GM19043 (cell line): ENCODE measurements around the gene MLLT1.

Source experiments
- ATAC-seq: cut with Tn5 transposase; IDR thresholded peaks from one replicate; pipeline ENCODE4 v1.9.1; 2021; ENCODE audit warnings: low read depth; ENCODE audit not compliant: unreplicated experiment

The MLLT1 gene

DNA sequence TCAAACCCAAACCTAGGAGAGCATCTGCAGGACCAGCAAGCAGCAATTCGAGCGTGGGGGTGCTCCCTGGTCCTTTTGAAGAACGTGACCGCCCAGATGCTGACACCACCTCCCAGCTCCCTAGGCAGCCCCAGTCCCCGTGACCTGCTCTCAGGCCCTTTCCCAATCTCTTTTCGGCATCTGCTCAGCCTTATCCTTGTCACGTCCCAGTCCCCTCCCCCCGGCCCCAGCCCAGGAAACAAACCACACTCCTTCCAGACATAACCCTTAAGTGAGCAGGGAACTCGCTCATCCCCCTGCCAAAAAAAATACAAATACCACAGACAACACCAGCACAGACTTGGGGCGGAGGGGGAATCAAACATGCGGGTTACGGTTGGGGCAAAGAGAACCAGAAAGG, 3.3 kb downstream of the MLLT1 start:
- ATAC-seq, result no peak

DNA sequence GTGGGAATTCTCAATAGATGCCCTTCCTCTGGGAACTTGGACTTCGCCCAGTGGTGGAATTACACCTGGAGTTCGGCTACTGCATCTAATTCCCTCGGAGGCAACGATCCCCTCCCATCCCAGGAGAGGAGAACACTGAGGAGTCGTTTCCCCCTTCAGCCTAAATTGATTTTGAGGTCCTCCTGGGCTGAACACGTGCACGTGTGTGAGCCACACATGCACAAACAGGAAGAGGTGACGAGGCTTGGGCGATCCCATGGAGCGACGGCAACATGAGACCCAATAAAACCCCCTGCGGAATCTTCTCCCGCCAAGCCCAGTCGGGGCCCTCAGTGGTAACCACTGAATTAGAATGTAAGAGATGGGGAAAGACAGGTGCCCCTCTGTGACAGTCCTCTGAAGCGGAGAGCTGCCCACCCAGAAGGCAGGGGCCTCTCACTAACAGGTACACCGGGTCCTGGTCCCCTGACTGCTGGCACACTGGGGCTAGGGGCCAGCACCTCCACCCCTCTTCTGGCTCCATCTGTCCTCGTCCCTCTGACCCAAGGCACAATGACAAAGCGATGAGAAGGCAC, 4.5 kb downstream of the MLLT1 start:
- no peak for ATAC-seq

DNA sequence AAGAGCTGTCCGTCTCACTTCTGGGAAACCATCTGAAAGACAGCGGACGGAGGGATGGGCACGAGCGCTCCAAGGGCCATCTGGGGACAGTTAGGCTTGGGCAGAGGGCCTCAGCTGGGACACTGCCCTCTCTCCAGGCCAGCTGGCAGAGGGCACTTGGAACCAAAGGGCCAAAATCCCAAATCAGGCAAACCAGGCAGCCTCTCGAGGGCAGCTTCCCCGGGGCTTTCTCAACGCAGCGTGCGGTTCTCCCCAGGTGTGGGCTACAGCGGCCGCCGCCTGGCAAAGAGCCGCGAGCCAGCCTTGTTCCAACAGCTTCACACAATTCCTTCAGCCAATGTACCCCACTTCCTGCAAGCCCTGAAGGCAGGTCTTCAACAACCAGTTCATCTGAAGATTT, 5.0 kb downstream of the MLLT1 start:
- ATAC-seq, result no peak

DNA sequence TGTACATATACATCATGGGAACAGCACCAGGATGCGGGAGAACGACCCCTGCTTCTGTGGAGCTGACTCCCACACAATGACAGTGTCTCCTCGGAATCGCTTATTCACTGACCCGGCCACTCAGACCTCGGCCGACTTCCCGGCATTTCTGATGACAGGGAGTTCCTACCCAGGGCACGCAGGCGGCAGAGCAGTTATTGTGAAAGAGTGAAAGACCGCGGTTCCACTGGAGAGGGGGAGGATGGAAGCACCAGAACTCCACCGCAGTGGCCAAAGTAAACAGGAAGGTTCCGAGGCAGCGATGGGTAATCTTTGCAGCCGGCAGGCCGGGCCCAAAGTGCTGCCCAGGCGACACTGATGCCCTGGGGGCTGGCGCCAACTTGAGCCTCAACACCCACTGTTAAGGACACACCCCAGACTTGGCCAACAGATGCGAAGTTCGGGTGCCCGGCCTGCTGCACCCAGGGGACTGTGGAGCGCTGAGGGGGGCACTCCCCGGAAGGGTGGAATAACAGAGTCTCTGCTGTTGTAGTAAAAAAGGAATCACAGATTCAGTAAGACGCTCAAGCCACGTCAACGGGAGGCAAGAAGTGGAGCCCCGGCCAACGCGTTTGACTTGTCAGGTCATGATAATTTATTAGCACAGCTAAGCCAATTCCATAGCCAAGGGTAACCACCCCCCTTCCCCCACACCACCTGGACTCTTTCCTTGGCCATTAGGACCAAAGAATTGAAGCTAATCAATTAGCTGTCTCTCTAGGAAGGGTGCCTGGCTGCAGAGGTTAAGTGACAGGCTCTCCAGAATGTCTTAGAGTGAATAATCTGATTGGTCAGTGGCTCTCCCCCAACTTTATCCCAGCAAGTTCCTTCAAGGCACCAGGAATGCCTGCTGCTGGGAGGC, 5.8 kb downstream of the MLLT1 start:
- no peak for ATAC-seq

DNA sequence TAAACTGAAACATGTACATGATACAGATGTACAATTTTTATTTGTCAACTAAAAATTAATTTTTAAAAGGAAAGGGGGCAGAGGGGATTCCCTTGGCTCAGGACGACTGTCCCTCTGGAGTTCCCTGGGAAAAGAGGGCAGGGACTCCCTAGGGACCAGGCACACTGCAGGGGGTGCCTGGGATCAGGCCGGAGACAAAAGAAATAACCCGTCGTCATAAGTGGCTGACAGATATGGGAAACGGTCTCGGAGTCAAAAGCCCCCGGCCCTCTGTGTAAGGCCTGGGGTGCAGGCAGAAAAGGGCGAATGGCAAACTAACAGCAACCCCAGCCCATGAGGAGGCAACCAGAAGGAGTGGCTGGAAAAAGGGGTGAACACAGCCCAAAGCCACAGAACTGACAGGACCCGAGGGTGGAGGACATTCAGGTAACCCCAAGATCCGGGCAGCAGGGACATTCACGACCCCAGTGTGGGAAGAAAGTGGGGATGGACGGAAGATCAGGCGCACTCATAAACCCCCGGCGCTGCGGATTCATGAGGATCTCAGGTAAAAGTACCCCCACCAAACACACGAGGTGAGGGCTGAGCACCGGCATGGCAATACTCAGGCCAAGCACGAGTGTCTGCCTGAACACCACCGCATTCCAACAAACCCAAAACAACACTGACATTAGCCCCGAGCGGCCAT, 6.7 kb downstream of the MLLT1 start:
- ATAC-seq, result no peak

DNA sequence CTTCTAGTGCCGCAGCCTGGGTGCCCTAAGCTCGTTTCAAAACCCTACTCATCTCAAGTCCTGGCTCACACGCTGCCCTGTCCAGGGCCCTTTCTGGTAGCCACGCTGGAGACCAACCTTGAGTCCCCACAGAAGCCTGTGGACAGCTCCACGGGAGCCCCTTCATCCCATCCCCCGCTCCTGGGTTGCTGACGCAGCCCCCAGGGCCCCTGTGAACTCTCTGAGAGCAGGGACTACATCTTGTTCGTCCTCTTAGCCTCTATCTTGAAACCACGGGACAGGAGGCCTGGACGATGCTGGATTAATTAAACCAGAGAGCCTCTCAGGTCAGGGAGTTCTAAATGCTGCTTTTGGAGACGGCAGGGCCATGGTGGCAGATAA, 7.4 kb downstream of the MLLT1 start:
- ATAC-seq, result no peak

DNA sequence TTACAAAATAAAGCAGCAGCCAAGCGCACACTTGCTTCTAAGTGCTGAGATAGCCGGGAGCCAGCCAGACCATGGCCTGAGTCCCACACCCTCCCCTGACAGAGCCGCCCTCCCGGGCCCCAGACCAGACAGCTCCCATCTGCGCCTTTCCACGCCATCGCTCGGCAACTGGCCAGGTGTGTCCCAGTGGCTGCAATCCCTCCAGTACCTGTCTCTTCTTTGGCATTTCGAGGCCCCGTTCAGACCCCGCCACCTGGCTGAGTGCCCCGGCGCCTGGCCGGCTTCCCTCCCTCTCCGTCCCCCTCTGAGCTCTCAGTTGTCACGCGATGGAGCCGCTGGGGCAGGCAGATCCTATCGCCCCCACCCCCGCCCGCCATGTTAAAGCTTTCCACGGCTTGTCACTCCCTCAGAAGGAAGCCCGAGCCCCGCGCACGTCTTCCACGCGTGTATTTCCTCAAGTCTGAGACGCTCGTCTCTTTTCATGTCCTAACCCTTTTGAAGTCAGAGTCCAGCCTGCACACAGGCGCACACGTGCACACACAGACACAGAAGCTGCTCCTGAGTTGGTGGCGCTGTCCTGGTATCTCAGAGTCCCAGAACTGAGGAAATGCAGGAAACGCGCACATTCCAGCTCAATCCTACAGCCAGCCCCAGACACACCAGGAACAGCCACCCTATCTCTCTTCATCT, 7.9 kb downstream of the MLLT1 start:
- ATAC-seq, result no peak

DNA sequence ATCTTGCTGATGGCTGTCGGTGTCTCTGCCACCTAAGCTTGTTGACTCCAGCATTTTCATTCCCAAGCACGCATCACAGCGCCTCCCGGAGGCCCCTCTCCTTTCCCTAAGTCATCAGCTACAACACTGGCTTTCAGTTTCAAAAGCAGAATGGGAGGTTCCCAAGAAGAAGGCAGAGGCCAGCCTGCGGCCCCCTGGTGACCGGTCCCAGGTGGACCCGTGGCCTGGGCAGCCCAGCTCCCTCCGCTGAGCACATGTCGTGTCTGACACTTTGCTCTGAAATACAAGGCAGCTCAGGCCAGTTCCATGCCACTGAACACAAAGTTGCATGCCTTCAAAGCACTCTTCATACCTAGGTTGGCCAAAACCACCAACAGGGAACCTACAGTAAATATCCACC, 8.5 kb downstream of the MLLT1 start:
- ATAC-seq, result no peak

DNA sequence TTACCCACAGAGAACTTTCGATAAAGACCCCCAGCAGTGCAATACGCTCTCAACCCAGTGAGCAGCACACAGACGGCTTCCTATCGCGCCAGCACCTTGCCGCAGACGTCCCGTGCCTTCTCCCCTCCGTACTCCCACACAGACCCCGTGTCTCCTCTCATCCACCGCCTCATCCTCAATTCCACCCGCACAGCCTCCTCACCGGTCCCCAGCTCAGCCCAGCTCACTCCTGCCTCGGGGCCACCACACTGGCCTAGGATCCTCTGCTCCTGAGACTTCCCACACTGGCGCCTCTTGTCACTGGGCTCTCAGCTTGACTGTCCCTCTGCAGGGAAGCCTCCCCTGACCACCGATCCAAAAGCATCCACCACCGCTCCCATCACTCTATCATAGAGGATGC, 9.0 kb downstream of the MLLT1 start:
- ATAC-seq, result no peak

DNA sequence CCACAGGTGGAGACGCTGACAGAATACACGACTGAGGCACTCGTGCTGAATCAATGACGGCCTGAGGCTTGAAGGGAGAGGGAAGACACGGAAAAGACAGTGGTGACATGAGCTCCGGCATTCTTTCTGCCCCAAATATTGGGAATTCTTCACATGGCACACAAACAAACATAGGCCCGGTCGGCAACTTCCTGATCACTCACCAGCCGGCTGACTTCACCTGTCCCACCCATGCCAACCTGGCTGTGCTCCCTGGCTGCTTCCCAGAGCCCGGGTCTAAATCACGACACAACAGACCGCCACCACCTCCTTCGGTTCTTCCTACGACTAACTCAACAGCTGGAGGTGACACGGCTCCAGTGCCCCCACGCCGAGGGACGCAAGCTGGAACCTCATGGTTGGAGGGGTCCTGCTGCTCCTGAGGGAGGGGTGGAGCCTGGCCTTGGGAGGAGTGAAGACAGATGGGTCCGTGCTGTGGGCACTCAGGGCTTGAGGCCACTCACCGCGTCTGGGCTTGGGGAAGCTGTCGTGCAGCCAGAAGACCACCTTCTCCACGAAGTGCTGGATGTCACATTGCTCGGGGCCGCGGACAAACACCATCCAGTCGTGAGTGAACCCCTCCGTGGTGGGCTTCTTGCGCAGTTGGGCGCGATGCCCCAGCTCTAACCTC, 9.6 kb downstream of the MLLT1 start:
- ATAC-seq, result no peak

DNA sequence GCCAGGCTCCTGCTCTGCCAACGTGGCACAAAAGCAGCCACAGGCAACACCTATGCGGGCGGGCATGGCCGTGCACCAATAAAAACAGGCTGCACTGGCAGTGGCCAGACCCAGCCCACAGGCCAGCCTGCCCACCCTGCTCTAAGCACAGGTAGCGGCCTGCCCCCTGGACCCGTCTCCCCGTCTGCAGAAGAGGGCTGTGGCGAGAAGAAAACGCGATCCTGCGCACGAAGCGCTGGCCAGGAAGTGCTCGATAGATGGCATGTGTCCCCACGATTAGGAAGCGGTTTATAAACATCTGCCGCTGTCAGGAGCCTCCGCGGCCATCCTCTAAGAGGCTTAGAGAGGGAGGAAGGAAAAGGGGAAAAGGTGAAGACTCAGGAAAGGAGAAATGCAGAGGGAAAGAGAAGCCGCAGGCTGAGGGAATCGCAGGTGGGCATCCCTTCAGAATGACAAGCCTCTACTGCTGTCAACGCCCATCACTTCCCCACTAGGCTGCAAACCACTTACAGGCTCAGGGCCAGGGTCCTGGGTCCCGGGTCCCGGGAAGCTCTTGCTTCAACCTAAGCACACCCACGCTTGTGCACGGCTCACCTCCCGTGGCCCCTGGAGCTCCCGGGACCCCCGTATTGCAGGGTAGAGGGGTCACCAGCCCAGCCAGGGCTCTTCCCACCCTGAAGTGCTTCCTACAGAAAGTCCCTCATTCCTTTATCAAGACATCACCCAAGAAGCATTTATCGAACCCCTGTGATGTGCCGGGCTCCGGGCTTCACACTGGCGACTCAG, 10.5 kb downstream of the MLLT1 start:
- ATAC-seq, result no peak

DNA sequence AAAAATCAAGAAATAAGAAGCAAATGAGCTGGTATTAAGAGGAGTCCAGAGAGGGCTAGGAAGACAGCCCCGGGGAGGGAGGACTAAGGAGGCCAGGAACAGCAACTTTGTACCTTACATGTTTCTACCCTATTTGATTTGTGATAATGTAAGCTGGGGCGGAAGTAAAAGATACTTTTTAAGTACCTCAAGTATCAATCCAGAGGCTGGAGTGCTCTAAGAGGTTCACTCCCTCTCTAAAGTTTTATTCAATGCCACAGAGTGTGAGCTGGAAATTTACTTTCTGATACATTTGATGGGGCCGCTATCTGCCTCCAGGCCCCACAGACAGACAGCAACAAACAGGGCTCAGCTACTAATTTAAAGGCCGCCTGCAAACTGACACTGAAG, 11.4 kb downstream of the MLLT1 start:
- no peak for ATAC-seq

DNA sequence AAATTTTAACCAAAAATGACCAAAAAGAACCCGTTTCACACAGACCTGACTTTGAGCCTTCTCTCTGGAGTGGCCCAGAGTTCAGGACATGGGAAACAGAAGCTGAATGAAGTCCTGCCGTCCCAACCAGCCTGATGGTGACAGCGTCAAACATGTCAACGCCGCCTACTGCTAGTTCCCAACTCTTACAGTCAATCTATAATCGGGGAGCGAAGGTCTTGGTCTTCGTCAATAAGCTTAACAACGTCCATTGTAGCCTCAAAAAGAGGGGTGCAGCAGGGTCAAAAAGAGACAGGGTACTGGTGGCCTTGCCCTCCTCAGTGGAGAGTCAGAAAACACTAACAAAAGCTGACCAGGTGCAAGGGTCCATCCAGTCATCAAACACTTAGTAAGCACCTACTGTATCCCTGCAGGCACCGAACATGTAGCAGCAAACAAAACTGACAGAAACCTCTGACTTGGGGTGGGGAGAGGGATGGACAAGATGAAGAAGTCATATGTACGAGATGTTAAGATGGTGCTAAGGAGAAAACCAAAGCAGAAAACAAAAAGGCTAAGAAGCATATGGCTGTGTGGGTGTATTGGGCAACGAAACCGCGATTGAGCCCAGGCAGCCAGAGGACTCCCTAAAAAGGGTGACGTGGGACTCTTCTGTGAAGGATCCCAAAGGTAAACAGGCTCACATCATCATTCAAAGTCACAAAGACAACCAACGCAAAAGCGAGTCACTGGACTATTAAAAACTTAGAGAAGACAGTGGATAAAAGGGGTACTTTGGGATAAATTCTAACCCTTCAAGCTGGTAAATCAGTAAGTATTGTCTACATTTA, 12.0 kb downstream of the MLLT1 start:
- ATAC-seq, result no peak

DNA sequence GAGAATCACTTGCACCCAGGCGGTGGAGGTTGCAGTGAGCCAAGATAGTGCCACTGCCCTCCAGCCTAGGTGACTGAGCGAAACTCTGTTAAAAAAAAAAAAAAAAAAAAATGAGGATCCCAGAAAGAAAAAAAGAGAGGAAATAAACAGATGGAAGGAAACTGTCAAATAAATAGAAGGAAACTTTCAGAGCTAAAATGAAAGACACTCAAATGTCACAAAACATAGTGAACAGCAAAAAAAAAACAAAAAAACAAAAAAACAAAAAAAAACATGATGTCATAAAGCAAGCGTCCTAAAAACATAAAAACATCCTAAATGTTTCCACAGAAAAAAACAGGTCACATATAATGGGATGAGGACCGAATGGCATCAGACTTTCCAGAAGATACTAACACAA, 15.0 kb downstream of the MLLT1 start:
- no peak for ATAC-seq

DNA sequence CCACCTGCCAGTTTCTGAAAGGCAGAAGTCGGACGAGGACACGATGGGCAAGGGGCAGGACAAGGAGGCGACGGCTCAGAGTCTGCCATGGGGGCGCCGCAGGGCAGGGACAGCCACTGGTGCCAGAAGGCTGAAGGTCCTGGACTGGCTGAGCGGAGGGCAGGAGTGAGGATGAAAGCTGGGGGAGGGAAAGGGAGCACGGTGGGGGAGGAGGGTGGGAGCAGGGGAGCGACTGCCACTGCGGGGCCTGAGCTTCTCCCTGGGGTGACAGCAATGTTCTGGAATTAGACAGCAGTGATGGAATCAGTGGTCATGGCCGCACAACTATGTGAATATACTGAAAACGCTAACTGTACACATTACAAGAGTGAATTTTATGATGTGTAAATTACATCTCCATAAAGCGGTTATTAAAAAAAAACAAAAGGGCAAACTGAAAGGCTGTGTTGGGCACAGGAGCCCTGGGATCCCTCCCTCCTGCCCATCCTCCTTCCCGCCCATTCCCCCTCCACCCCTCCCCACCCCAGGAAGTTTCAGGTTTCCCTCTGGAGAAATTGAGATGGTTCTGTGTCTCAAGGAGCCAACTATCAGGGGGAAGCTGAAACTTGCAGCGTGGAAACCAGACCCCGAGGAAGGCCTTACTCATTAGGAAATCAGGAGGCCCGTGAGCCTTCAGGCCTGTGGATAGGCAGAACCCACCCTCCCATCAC, 15.9 kb downstream of the MLLT1 start:
- no peak for ATAC-seq

DNA sequence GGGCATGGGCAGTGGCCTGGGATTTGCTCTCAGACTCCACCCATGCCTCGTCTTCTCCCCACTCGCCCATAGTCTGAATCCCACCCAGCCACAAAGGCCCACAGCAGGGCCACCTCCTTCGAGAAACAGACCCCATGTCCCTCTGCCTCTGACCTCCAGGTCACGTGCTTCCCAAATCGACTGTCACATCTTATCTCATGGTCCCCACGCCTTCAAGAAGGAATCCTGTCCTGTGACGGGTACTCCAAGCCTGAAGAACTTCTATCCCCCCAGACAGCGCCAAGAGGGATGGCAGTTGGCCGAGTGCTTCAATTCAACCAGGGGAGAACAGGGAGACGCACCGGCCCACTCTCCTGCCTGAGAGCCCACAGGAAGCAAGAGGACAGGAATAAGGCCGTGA, 16.5 kb downstream of the MLLT1 start:
- ATAC-seq, result no peak

DNA sequence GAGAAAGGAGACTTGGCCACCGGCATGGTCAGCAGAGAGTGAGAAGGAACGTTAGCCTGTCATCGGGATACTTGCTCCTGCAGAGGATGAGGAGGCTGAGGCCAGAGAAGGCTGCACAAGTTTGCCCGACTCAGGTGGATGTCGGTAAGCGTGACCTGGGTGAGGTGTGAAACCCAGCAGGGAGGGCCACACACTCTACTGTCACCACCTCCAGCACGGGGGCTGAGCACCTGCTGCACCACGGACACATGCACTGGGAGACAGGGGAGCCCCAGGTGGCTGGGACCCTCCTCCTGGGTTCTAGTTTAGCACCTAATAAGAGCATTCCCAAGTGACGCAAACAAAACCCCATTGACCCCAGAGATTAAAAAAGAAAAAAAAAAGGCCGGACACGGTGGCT, 17.3 kb downstream of the MLLT1 start:
- no peak for ATAC-seq

DNA sequence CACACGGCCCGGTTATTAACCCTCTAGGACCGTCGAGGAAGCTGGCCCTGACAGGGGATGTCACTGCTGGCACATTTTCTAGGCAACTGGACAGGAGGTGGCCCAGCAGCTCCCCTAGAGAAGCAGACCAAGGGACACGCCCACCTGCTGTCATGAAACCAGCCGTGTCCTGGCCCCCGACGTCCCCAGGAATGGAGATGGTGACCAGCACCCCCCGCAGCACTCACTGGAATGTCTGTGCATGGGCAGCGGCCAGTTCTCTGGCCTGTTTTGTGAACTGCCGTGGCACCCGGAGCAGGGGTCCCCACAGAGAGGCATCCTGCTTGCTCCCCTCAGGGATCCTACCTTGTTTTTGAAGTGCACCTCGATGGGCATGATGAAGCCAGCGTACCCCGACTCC, 17.9 kb downstream of the MLLT1 start:
- no peak for ATAC-seq
